Measurements from ENCODE around the gene PGBD5.

DNA sequence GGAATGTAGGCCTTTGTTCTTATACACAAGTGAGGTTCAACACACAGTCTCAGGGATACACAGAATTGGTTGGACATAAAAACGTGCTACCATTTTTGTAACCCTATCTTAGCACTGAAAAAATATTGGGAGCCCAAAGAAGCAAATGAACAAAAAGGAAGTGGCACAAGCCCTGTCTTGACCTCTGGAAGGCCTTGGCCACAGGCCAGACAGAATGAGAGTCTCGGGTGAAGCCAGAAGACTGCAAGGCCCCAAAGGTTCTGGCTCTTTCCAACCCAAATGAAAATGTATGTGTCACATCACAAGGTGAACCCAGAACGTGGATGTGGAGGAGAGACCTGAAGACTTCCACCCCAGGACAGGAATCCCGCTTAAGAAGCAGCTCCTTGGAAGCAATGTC, 57.3 kb downstream of the PGBD5 start:
- TF ChIP-seq, protein P1, sequence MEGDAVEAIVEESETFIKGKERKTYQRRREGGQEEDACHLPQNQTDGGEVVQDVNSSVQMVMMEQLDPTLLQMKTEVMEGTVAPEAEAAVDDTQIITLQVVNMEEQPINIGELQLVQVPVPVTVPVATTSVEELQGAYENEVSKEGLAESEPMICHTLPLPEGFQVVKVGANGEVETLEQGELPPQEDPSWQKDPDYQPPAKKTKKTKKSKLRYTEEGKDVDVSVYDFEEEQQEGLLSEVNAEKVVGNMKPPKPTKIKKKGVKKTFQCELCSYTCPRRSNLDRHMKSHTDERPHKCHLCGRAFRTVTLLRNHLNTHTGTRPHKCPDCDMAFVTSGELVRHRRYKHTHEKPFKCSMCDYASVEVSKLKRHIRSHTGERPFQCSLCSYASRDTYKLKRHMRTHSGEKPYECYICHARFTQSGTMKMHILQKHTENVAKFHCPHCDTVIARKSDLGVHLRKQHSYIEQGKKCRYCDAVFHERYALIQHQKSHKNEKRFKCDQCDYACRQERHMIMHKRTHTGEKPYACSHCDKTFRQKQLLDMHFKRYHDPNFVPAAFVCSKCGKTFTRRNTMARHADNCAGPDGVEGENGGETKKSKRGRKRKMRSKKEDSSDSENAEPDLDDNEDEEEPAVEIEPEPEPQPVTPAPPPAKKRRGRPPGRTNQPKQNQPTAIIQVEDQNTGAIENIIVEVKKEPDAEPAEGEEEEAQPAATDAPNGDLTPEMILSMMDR (conservative IDR thresholded peaks at IDR 0.05 in 1 of 2, IDR thresholded peaks at IDR 0.05 in 1 of 2; ENCODE audit: low read depth in 1 of 2, low read length in 2 of 2), result no peak
- TF ChIP-seq EZH2 (IDR thresholded peaks at IDR 0.05; ENCODE audit: low read length, missing control alignments), result no peak

All from fibroblast of lung (primary cell).